Astrocyte of the hippocampus (primary cell): Measurements from ENCODE around the gene CNIH1.
"Not testable (repeated sequence)": the region's sequence is repeated elsewhere in the genome, so short reads cannot be mapped to it uniquely, and the experiment has no call there.

ENCODE experiments used
- DNase-seq: peaks from one replicate; pipeline ENCODE4 v3.0.0; 2011; ENCODE audit warnings: low read depth, low spot score

CNIH1 gene

DNA sequence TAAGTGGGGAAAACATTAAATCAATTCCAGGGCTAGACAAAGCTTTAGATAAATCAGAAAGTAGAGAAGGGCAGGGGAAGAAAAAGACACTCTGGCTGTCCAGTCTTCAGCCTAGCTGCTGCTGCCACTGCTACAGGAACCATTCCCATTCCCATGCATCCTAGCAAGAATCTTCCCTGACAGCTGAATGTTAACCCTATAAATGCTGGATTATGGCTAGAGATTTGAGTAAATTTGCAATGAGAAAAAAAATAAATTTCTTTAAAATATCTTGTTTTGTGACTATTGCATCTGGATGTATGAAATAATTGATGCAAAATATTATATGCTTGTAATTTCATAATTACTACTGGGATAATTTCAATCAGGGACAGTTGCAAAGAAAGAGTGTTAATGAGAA lies 59.4 kb downstream of the CNIH1 start:
- DNase-seq, result no peak

- not testable (repeated sequence) for DNase-seq
These were observed 60.6 kb downstream of the CNIH1 start for GRCh38 chr14:54380558-54380957.

DNA sequence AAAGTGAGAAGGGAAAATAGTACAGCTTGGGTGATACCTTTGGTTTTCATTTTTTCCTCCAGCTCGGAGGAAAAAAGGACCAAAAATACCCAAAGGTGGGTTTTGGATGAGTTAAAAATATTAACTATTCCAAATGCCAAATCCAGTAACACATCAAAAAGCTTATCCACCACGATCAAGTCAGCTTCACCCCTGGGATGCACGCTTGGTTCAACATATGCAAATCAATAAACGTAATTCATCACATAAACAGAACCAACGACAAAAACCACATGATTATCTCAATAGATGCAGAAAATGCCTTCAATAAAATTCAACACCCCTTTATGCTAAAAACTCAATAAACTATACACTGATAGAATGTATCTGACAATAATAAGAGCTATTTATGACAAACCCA lies 62.3 kb downstream of the CNIH1 start:
- DNase-seq, result not testable (repeated sequence)

DNA sequence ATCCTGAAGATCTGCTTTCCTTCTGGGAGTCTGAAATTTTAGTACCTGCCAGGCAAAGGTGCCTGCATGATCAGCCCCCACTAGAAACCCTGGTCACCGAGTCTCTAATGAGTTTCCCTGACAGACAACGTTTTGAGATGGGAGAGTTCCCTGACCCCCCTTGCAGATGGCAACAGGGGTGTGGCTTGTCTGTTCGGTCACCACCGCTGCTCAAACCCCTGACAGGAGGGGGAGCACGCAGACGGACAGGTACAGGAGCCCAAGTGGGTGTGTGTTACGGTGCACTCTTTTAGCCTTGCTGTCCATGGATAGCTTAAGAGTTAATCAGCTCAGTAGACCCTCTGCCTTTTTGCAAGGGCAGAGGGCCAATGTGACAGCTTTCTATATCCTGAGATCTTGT lies 63.7 kb downstream of the CNIH1 start:
- no peak for DNase-seq

DNA sequence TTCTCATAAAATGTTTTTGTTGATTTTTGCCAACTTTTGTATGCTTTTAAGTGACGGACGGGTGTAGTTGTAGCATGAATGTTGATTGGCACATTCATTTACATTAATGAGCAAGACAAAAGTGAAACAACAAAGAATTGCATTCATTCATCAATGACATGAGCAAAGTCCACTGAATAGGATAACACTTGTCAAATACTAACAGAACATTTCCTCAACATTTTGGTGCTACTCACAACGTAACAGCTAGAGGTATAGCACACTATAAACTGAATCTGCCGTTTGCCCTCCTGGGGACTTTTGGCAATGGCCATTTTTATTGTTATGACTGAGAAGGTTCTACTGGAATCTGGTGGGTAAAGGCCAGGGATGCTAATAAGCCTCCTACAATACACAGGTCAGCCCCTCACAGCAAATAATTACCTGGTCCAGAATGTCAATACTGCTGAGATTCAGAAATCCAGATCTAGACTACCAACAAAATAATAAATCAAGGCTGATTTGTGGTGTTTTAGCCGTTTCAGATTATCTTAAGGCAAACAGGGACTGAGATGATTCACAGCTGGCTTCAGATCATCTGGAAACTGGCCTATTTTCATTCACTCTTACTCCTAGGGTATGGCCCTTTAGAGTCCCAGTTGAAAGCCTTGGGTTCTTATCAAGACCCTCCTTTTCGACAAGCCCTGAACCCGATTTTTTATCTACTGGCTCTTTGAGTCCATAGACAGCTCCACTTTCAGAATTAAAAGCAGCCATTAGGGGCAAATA lies 66.9 kb downstream of the CNIH1 start:
- DNase-seq, result peak; percentile 49
